HG03432 (cell line): ENCODE measurements around the gene SPTLC2.

Experiments
- ATAC-seq: cut with Tn5 transposase; IDR thresholded peaks from one replicate; pipeline ENCODE4 v1.9.1; 2021; ENCODE audit warnings: mild to moderate bottlenecking, moderate library complexity; ENCODE audit not compliant: unreplicated experiment

SPTLC2 gene

GRCh38 chr14:77473921-77474320, 142.5 kb downstream of the SPTLC2 start:
- ATAC-seq = no peak

- no peak for ATAC-seq
Observed at GRCh38 chr14:77470224-77470870, 146.1 kb downstream of the SPTLC2 start.

GRCh38 chr14:77469539-77469938, 146.9 kb downstream of the SPTLC2 start:
- ATAC-seq = no peak

- no peak for ATAC-seq
Observed at GRCh38 chr14:77469067-77469505, 147.4 kb downstream of the SPTLC2 start.

- ATAC-seq = no peak
Observed at GRCh38 chr14:77467801-77468200, 148.6 kb downstream of the SPTLC2 start.

GRCh38 chr14:77459072-77459723, 157.2 kb downstream of the SPTLC2 start:
- ATAC-seq = no peak

- peak; percentile 21 for ATAC-seq
Observed at GRCh38 chr14:77458249-77458950, 158.0 kb downstream of the SPTLC2 start.

- peak; percentile 91 for ATAC-seq
Observed at GRCh38 chr14:77457522-77458248, 158.8 kb downstream of the SPTLC2 start, which contains the start of the genes AHSA1 and VIPAS39. Gene AHSA1, plus strand, starts transcription at chr14:77458093. Its CDS starts 97 bp downstream, at chr14:77458190. Gene VIPAS39, minus strand, starts transcription at chr14:77457601. Its CDS starts 3,499 bp downstream, at chr14:77454102.

- ATAC-seq = peak; percentile 5
Observed at GRCh38 chr14:77457115-77457521, 159.3 kb downstream of the SPTLC2 start.
